GM23338 (cell line): Measurements from ENCODE around the gene CTNNA1. TPM values are rescaled to one million over a fixed set of nuclear protein-coding genes. Genes with fewer than 3 reads are reported as not detected.

ENCODE experiments used
- ATAC-seq: fragments of 200-7000 bp; cut with Tn5 transposase; 3 replicates; pipeline ENCODE4 v1.9.1; 2020
- DNase-seq: peaks from one replicate; pipeline ENCODE4 v3.0.0-alpha.2; 2015; ENCODE audit warnings: low spot score
- H2AFZ ChIP-seq: fragments of 200-600 bp; sonication (generic); 2 replicates; pipeline ENCODE4 v1.8.0; 2016; ENCODE audit warnings: antibody characterized with exemption, mild to moderate bottlenecking, moderate library complexity
- H3F3A ChIP-seq: fragments of 200-600 bp; sonication (generic); replicated peaks from 2 replicates; pipeline ENCODE4 v1.8.0; 2017; ENCODE audit warnings: antibody characterized with exemption, mixed run types, low read depth
- H3K27ac ChIP-seq: fragments of 200-600 bp; sonication (generic); 2 replicates; pipeline ENCODE4 v1.6.1; 2016; ENCODE audit warnings: low read depth
- H3K27me3 ChIP-seq: fragments of 200-600 bp; sonication (generic); 2 replicates; pipeline ENCODE4 v1.8.0; 2016; ENCODE audit warnings: mild to moderate bottlenecking, mixed run types, moderate library complexity; ENCODE audit not compliant: insufficient read depth
- H3K36me3 ChIP-seq: fragments of 200-600 bp; sonication (generic); 2 replicates; pipeline ENCODE4 v1.8.0; 2016; ENCODE audit warnings: mild to moderate bottlenecking; ENCODE audit not compliant: insufficient read depth
- H3K4me1 ChIP-seq: fragments of 200-600 bp; sonication (generic); 2 replicates; pipeline ENCODE4 v1.8.0; 2016; ENCODE audit warnings: mild to moderate bottlenecking, moderate library complexity; ENCODE audit not compliant: insufficient read depth
- H3K4me2 ChIP-seq: fragments of 200-600 bp; sonication (generic); 2 replicates; pipeline ENCODE4 v1.7.1; 2017; ENCODE audit warnings: mixed run types
- H3K4me3 ChIP-seq: fragments of 200-600 bp; sonication (generic); 2 replicates; pipeline ENCODE4 v1.6.1; 2016; ENCODE audit warnings: mixed run types
- H3K79me2 ChIP-seq: fragments of 200-600 bp; sonication (generic); replicated peaks from 2 replicates; pipeline ENCODE4 v1.8.0; 2017; ENCODE audit warnings: mild to moderate bottlenecking; ENCODE audit not compliant: insufficient read depth
- H3K9me2 ChIP-seq: fragments of 200-600 bp; sonication (generic); 2 replicates; pipeline ENCODE4 v1.8.0; 2017; ENCODE audit not compliant: insufficient read depth
- H4K20me1 ChIP-seq: fragments of 200-600 bp; sonication (generic); replicated peaks from 2 replicates; pipeline ENCODE4 v1.8.0; 2017; ENCODE audit warnings: mild to moderate bottlenecking; ENCODE audit not compliant: insufficient read depth
- H3K27ac Mint-ChIP-seq: 2 replicates; pipeline ENCODE4 v1.8.0; 2020; ENCODE audit warnings: inconsistent platforms, mild to moderate bottlenecking, moderate library complexity, mixed read lengths
- H3K27me3 Mint-ChIP-seq: 3 replicates; pipeline ENCODE4 v1.8.0; 2022; ENCODE audit warnings: low read depth, mild to moderate bottlenecking, moderate library complexity, mixed read lengths, inconsistent platforms; ENCODE audit not compliant: insufficient read depth, poor library complexity
- H3K36me3 Mint-ChIP-seq: 3 replicates; pipeline ENCODE4 v1.8.0; 2021; ENCODE audit warnings: low read depth, mild to moderate bottlenecking, inconsistent platforms, moderate library complexity, mixed read lengths
- H3K4me1 Mint-ChIP-seq: 3 replicates; pipeline ENCODE4 v1.8.0; 2020; ENCODE audit warnings: mild to moderate bottlenecking, inconsistent platforms, mixed read lengths
- H3K4me3 Mint-ChIP-seq: 3 replicates; pipeline ENCODE4 v1.8.0; 2021; ENCODE audit warnings: moderate library complexity, mild to moderate bottlenecking, inconsistent platforms, mixed read lengths
- H3K9me3 Mint-ChIP-seq: 3 replicates; pipeline ENCODE4 v1.8.0; 2020; ENCODE audit warnings: moderate library complexity, mild to moderate bottlenecking, inconsistent platforms, mixed read lengths
- CREB1 ChIP-seq: fragments of 250-450 bp; sonication (Bioruptor Pico); IDR thresholded peaks from 2 replicates; pipeline ENCODE4 v1.5.0; 2020; ENCODE audit warnings: low read depth, mild to moderate bottlenecking, moderate library complexity
- ETS1 ChIP-seq: IDR thresholded peaks from 2 replicates; pipeline ENCODE4 v1.6.1; 2016; ENCODE audit warnings: antibody characterized with exemption
- EZH2 ChIP-seq: fragments of 200-600 bp; sonication (generic); IDR thresholded peaks from one replicate; pipeline ENCODE4 v1.8.0; 2017; ENCODE audit warnings: antibody characterized with exemption, mild to moderate bottlenecking, low read depth; ENCODE audit not compliant: unreplicated experiment
- EZH2phosphoT487 ChIP-seq: fragments of 200-600 bp; sonication (generic); IDR thresholded peaks from one replicate; pipeline ENCODE4 v1.8.1; 2018; ENCODE audit warnings: antibody characterized with exemption; ENCODE audit not compliant: unreplicated experiment
- JUNB ChIP-seq: IDR thresholded peaks from one replicate; pipeline ENCODE4 v1.6.1; 2016; ENCODE audit warnings: antibody characterized with exemption; ENCODE audit not compliant: unreplicated experiment
- NANOG ChIP-seq: IDR thresholded peaks from 2 replicates; pipeline ENCODE4 v1.6.1; 2016; ENCODE audit warnings: antibody characterized with exemption, borderline replicate concordance
- POLR2AphosphoS5 ChIP-seq: IDR thresholded peaks from 2 replicates; pipeline ENCODE4 v1.6.1; 2016; ENCODE audit warnings: antibody characterized with exemption, low read depth
- REST ChIP-seq: IDR thresholded peaks from one replicate; pipeline ENCODE4 v1.6.1; 2018; ENCODE audit warnings: antibody characterized with exemption; ENCODE audit not compliant: unreplicated experiment
- STAT1 ChIP-seq: IDR thresholded peaks from one replicate; pipeline ENCODE4 v1.6.1; 2016; ENCODE audit warnings: antibody characterized with exemption; ENCODE audit not compliant: unreplicated experiment
- ZNF114 ChIP-seq: fragments of 250-450 bp; sonication (Bioruptor Pico); IDR thresholded peaks from 2 replicates; pipeline ENCODE4 v1.5.0; 2020; ENCODE audit warnings: mild to moderate bottlenecking, moderate library complexity
- ZNF331 ChIP-seq: fragments of 250-450 bp; sonication (Bioruptor Pico); IDR thresholded peaks from 2 replicates; pipeline ENCODE4 v1.5.0; 2020; ENCODE audit warnings: low read depth, mild to moderate bottlenecking, moderate library complexity
- ZNF462 ChIP-seq: fragments of 250-450 bp; sonication (Bioruptor Pico); IDR thresholded peaks from 2 replicates; pipeline ENCODE4 v1.5.0; 2020; ENCODE audit warnings: mild to moderate bottlenecking, moderate library complexity
- polyA plus RNA-seq: library from polyadenylated mRNA; unstranded; fragments of >200 nt; fragmentation: Nextera tagmentation; extraction: Ambion mirVana; gene quantifications from 2 replicates; pipeline ENCODE4 v1.2.1, GENCODE V29; 2016
- total RNA-seq: library from RNA; depleted of rRNA; stranded (reverse); fragments of >200 nt; shearing (Covaris generic); gene quantifications from 2 replicates; pipeline ENCODE4 v1.2.3, GENCODE V29; 2014

CTNNA1 gene
- total and polyA plus RNA-seq, 2 experiments from 2014 or later: 111 to 348 TPM

GRCh38 chr5:138770977-138771376, 17.8 kb downstream of the CTNNA1 start (continued):
- TF ChIP-seq ZNF462 (CRISPR knock-in tag) (no peak), CREB1 (CRISPR knock-in tag) (no peak), ZNF114 (no peak), STAT1 (no peak)

GRCh38 chr5:138772986-138773594, 19.9 kb downstream of the CTNNA1 start:
- Histone ChIP-seq H3K27ac (peak overlapping the region; percentile 76; the same call in 1 of the 2 replicates), H3K27me3 (no peaks in the 10 kb centered on the region), H3K4me2 (no peak overlapping the region), H3F3A (no peaks in the 10 kb centered on the region), H2AFZ (no peak overlapping the region), H4K20me1 (peaks cover 32% of the 10 kb centered on the region), H3K4me1 (peaks cover 27% of the 10 kb centered on the region), H3K9me2 (no peaks in the 10 kb centered on the region), H3K79me2 (peaks cover 86% of the 10 kb centered on the region), H3K4me3 (no peak overlapping the region), H3K36me3 (no peaks in the 10 kb centered on the region)
- Mint-ChIP-seq H3K4me1 (peaks cover 22% of the 10 kb centered on the region), H3K27ac (0 out of 2 replicates have a peak overlapping the region, but pooled peaks have one; percentile 12), H3K4me3 (no peak overlapping the region), H3K36me3 (peaks cover 40% of the 10 kb centered on the region), H3K27me3 (peaks cover 4% of the 10 kb centered on the region), H3K9me3 (peaks cover 18% of the 10 kb centered on the region)
- ATAC-seq: no peak
- DNase-seq: no peak
- TF ChIP-seq STAT1: no peak
- no peak for TF ChIP-seq EZH2
- no peak for TF ChIP-seq REST
- no peak for TF ChIP-seq CREB1 (CRISPR knock-in tag)
- TF ChIP-seq EZH2phosphoT487: no peak
- no peak for TF ChIP-seq ETS1
- no peak for TF ChIP-seq ZNF331 (CRISPR knock-in tag)
- TF ChIP-seq NANOG: no peak
- no peak for TF ChIP-seq POLR2AphosphoS5
- TF ChIP-seq JUNB: no peak
